ENCODE data around the gene TRAF3. TPM values are rescaled to one million over a fixed set of nuclear protein-coding genes. Genes with fewer than 3 reads are reported as not detected.

Gene TRAF3
- total RNA-seq, 1 experiment from 2014 or later = 11.2 TPM

GRCh38 chr14:102948698-102949061, 171.4 kb downstream of the TRAF3 start:
- no peak overlapping the region for H3K27ac Mint-ChIP-seq
- peaks cover 61% of the 10 kb centered on the region for H3K36me3 Mint-ChIP-seq
- ChIA-PET POLR2A (no interaction called here), CTCF (no interaction called here)
- TF ChIP-seq NFYB (CRISPR knock-in tag; conservative IDR thresholded peaks at IDR 0.05; ENCODE audit: low read depth) = no peak
- no peak for TF ChIP-seq IRF2 (CRISPR knock-in tag; IDR thresholded peaks at IDR 0.05; ENCODE audit: borderline replicate concordance, low read depth)
- TF ChIP-seq, protein P1, sequence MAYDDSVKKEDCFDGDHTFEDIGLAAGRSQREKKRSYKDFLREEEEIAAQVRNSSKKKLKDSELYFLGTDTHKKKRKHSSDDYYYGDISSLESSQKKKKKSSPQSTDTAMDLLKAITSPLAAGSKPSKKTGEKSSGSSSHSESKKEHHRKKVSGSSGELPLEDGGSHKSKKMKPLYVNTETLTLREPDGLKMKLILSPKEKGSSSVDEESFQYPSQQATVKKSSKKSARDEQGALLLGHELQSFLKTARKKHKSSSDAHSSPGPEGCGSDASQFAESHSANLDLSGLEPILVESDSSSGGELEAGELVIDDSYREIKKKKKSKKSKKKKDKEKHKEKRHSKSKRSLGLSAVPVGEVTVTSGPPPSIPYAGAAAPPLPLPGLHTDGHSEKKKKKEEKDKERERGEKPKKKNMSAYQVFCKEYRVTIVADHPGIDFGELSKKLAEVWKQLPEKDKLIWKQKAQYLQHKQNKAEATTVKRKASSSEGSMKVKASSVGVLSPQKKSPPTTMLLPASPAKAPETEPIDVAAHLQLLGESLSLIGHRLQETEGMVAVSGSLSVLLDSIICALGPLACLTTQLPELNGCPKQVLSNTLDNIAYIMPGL (CRISPR knock-in tag; IDR thresholded peaks at IDR 0.05) = no peak
- TF ChIP-seq KAT7 (CRISPR knock-in tag; IDR thresholded peaks at IDR 0.05; ENCODE audit: borderline replicate concordance) = no peak
- no peaks in the 10 kb centered on the region for H3K9me3 Mint-ChIP-seq
- no peak overlapping the region for H3K4me3 Mint-ChIP-seq
- no peak for ATAC-seq
- DNase-seq (ENCODE audit: low spot score) = no peak
- no peaks in the 10 kb centered on the region for H3K4me1 Mint-ChIP-seq
- no peaks in the 10 kb centered on the region; the same call in 1 of the 2 replicates for H3K27me3 Mint-ChIP-seq (ENCODE audit: low read depth)

DNA sequence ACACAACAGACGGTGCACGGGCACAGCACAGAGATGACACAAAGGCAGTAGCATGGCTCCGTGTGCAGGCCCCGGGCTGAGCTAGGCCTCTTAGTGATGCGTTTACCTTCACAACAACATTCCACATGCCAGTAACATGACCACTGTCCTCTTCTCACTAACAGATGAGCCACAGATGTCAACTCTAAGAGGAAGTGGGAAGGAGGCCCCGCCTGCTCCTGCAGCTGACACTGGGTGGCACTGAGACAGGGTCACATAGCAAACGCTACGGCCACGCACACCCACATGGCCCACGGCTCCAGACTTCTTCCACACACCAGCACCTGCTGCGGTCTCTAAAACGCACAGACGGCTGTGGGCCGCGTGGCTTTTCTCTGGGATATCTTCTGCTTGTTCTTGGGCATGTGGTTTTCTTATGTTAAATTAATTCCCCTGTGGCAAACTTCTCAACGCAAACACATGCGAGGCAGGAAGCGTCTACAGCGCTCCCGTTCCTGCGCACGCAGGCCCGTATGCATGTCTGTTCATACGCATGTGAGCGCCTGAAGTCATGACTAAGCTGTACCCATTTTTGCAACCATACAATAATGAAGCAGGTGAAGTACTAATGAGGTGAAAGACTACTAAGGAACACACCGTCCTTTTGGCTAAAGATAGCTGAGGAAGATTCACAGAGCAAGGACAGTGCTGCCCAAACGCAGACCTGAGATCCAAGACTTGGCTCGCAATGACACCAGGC, 172.0 kb downstream of the TRAF3 start:
- Mint-ChIP-seq H3K27me3 (ENCODE audit: low read depth) (no peaks in the 10 kb centered on the region; the same call in 1 of the 2 replicates), H3K9me3 (no peaks in the 10 kb centered on the region), H3K27ac (peak overlapping the region; percentile 29; the same call in 1 of the 2 replicates), H3K36me3 (peaks cover 56% of the 10 kb centered on the region), H3K4me1 (no peaks in the 10 kb centered on the region), H3K4me3 (no peak overlapping the region)
- POLR2A ChIA-PET = no interaction called here
- CTCF ChIA-PET = interaction anchor here (0.7 kb wide), 1 partner anchor 18 kb away, joined by 3 read pairs; no protein-coding TSS in a partner anchor
- DNase-seq (ENCODE audit: low spot score) (no peak), ATAC-seq (no peak)
- TF ChIP-seq ZNF281 (CRISPR knock-in tag; IDR thresholded peaks at IDR 0.05) (no peak), GTF2I (CRISPR knock-in tag; conservative IDR thresholded peaks at IDR 0.05) (no peak), PREB (CRISPR knock-in tag; IDR thresholded peaks at IDR 0.05; ENCODE audit: borderline replicate concordance) (no peak), TEAD1 (CRISPR knock-in tag; IDR thresholded peaks at IDR 0.05) (no peak), IRF2 (CRISPR knock-in tag; IDR thresholded peaks at IDR 0.05; ENCODE audit: borderline replicate concordance, low read depth) (no peak), MXD4 (CRISPR knock-in tag; IDR thresholded peaks at IDR 0.05; ENCODE audit: borderline replicate concordance) (no peak)
- TF ChIP-seq, protein P2, sequence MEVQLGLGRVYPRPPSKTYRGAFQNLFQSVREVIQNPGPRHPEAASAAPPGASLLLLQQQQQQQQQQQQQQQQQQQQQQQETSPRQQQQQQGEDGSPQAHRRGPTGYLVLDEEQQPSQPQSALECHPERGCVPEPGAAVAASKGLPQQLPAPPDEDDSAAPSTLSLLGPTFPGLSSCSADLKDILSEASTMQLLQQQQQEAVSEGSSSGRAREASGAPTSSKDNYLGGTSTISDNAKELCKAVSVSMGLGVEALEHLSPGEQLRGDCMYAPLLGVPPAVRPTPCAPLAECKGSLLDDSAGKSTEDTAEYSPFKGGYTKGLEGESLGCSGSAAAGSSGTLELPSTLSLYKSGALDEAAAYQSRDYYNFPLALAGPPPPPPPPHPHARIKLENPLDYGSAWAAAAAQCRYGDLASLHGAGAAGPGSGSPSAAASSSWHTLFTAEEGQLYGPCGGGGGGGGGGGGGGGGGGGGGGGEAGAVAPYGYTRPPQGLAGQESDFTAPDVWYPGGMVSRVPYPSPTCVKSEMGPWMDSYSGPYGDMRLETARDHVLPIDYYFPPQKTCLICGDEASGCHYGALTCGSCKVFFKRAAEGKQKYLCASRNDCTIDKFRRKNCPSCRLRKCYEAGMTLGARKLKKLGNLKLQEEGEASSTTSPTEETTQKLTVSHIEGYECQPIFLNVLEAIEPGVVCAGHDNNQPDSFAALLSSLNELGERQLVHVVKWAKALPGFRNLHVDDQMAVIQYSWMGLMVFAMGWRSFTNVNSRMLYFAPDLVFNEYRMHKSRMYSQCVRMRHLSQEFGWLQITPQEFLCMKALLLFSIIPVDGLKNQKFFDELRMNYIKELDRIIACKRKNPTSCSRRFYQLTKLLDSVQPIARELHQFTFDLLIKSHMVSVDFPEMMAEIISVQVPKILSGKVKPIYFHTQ (CRISPR knock-in tag; IDR thresholded peaks at IDR 0.05) = no peak

- H3K27ac Mint-ChIP-seq = no peak overlapping the region
- CTCF ChIA-PET = interaction anchor here (0.7 kb wide), 1 partner anchor 19 kb away, joined by 3 read pairs; no protein-coding TSS in a partner anchor
- no peak overlapping the region for H3K4me3 Mint-ChIP-seq
- TF ChIP-seq FOXP1 (CRISPR knock-in tag; IDR thresholded peaks at IDR 0.05; ENCODE audit: borderline replicate concordance) (no peak), MXD4 (CRISPR knock-in tag; IDR thresholded peaks at IDR 0.05; ENCODE audit: borderline replicate concordance) (no peak), TP53 (CRISPR knock-in tag; IDR thresholded peaks at IDR 0.05) (no peak), ZNF416 (CRISPR knock-in tag; IDR thresholded peaks at IDR 0.05) (no peak), TEAD4 (CRISPR knock-in tag; IDR thresholded peaks at IDR 0.05) (no peak), ZNF396 (CRISPR knock-in tag; IDR thresholded peaks at IDR 0.05; ENCODE audit: borderline replicate concordance) (no peak), ZBTB21 (CRISPR knock-in tag; IDR thresholded peaks at IDR 0.05; ENCODE audit: borderline replicate concordance) (no peak), ELF4 (CRISPR knock-in tag; IDR thresholded peaks at IDR 0.05; ENCODE audit: low read depth) (no peak), RORB (CRISPR knock-in tag; IDR thresholded peaks at IDR 0.05) (no peak), PRRX2 (CRISPR knock-in tag; IDR thresholded peaks at IDR 0.05) (no peak), ZNF121 (CRISPR knock-in tag; IDR thresholded peaks at IDR 0.05) (no peak)
- TF ChIP-seq, protein P3, sequence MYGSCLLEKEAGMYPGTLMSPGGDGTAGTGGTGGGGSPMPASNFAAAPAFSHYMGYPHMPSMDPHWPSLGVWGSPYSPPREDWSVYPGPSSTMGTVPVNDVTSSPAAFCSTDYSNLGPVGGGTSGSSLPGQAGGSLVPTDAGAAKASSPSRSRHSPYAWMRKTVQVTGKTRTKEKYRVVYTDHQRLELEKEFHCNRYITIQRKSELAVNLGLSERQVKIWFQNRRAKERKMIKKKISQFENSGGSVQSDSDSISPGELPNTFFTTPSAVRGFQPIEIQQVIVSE (CRISPR knock-in tag; IDR thresholded peaks at IDR 0.05; ENCODE audit: borderline replicate concordance) = no peak
Observed at GRCh38 chr14:102949801-102950451, 172.7 kb downstream of the TRAF3 start.

More at GRCh38 chr14:102949801-102950451, 172.7 kb downstream of the TRAF3 start:
- POLR2A ChIA-PET = no interaction called here
- Mint-ChIP-seq H3K4me1 (no peaks in the 10 kb centered on the region), H3K36me3 (peaks cover 58% of the 10 kb centered on the region), H3K27me3 (ENCODE audit: low read depth) (no peaks in the 10 kb centered on the region; the same call in 1 of the 2 replicates), H3K9me3 (no peaks in the 10 kb centered on the region)
- DNase-seq (ENCODE audit: low spot score) = no peak
- no peak for ATAC-seq

Data from WTC11 (cell line).